ENCODE results near the gene COL28A1.

- TF ChIP-seq CTCF (IDR thresholded peaks at IDR 0.05; ENCODE audit: insufficient read depth, low read length, poor library complexity, severe bottlenecking), result no peak
- TF ChIP-seq EZH2phosphoT487 (conservative IDR thresholded peaks at IDR 0.05; ENCODE audit: low read length), result no peak
Observed at GRCh38 chr7:7408001-7408770, 127.5 kb downstream of the COL28A1 start.

All from SU-DHL-6 (cell line).